ENCODE data around the gene WSCD1.

Gene WSCD1

DNA sequence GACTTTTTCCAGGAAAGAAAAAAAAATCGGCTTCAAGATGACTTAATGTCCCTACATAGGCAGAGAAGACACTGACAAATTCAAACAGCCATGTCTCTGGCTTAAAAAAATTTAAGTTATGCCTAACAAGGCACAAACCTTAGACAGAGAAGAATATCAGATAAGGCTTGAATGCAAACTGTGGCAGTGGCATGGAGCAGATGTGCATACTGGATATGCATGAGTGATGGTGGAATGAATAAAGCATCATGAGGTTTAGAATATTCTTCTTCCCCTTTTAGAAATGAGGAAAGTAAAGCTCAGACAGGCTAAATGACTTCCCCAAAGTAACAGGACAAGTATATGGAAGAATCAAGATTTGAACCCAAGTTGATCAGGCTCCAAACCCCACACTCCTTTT is 23.2 kb upstream of the WSCD1 start:
- Histone ChIP-seq H3K27me3 (ENCODE audit: control insufficient read depth, insufficient read depth, low read length) (no peaks in the 10 kb centered on the region), H3K9me3 (ENCODE audit: control insufficient read depth, low read length) (no peaks in the 10 kb centered on the region), H3K9ac (no peak overlapping the region), H3K4me2 (ENCODE audit: low read length) (no peak overlapping the region), H3K79me2 (no peaks in the 10 kb centered on the region), H3K36me3 (ENCODE audit: control insufficient read depth, insufficient read depth, low read length) (no peaks in the 10 kb centered on the region), H2AFZ (no peak overlapping the region), H3K27ac (no peak overlapping the region), H3K4me3 (ENCODE audit: low read depth, low read length) (no peak overlapping the region), H3K4me1 (no peaks in the 10 kb centered on the region)
- TF ChIP-seq, protein P1, sequence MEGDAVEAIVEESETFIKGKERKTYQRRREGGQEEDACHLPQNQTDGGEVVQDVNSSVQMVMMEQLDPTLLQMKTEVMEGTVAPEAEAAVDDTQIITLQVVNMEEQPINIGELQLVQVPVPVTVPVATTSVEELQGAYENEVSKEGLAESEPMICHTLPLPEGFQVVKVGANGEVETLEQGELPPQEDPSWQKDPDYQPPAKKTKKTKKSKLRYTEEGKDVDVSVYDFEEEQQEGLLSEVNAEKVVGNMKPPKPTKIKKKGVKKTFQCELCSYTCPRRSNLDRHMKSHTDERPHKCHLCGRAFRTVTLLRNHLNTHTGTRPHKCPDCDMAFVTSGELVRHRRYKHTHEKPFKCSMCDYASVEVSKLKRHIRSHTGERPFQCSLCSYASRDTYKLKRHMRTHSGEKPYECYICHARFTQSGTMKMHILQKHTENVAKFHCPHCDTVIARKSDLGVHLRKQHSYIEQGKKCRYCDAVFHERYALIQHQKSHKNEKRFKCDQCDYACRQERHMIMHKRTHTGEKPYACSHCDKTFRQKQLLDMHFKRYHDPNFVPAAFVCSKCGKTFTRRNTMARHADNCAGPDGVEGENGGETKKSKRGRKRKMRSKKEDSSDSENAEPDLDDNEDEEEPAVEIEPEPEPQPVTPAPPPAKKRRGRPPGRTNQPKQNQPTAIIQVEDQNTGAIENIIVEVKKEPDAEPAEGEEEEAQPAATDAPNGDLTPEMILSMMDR (IDR thresholded peaks at IDR 0.05), result no peak

DNA sequence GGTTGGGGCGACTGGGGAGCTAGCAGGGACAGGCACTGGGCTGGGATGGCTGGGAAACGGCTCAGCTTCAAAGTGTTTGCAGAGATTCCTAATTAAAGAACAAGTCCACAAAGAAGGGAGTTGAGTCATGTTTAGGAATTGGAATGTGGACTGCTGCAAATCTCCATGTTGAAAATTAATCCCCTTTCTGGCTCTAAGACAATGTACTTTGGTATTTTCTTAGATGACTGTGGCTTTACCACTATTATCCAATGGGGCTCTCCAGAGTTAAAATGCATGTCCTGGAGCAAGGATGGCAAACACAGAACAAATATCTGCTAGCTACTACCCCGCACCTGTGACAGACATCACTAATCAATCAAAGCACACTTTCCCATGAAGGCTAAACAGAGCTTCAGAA is 22.2 kb upstream of the WSCD1 start:
- H3K9me3 ChIP-seq (ENCODE audit: control insufficient read depth, low read length), result no peaks in the 10 kb centered on the region
- no peak overlapping the region for H3K4me2 ChIP-seq (ENCODE audit: low read length)
- H3K36me3 ChIP-seq (ENCODE audit: control insufficient read depth, insufficient read depth, low read length), result no peaks in the 10 kb centered on the region
- H2AFZ ChIP-seq, result no peak overlapping the region
- TF ChIP-seq, protein P1 (IDR thresholded peaks at IDR 0.05), result no peak
- H3K9ac ChIP-seq, result no peak overlapping the region
- no peaks in the 10 kb centered on the region for H3K27me3 ChIP-seq (ENCODE audit: control insufficient read depth, insufficient read depth, low read length)
- H3K27ac ChIP-seq, result no peak overlapping the region
- H3K79me2 ChIP-seq, result no peaks in the 10 kb centered on the region
- H3K4me3 ChIP-seq (ENCODE audit: low read depth, low read length), result no peak overlapping the region
- no peaks in the 10 kb centered on the region for H3K4me1 ChIP-seq

DNA sequence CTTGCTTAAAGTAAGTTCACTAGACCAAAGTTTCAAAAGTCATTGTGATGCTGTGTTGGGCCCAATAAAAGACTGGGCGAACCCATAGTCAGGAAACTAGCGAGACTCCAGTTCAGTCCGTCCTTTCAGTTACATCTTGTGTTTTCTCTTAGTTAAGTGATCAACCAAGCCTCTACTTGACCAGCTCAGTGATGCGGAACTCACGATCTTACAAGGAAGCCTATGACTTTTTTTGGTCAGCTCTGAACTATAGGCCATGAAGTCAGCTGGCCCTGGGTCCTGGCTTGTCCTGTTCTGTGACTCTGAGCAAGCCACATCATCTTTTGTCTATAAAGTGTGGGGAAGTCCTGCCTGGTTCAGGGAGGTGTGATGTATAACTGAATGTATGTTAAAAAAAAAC is 21.7 kb upstream of the WSCD1 start:
- Histone ChIP-seq H3K36me3 (ENCODE audit: control insufficient read depth, insufficient read depth, low read length) (no peaks in the 10 kb centered on the region), H3K4me2 (ENCODE audit: low read length) (no peak overlapping the region), H3K9ac (no peak overlapping the region), H3K4me1 (no peaks in the 10 kb centered on the region), H3K79me2 (no peaks in the 10 kb centered on the region), H3K27ac (no peak overlapping the region), H3K9me3 (ENCODE audit: control insufficient read depth, low read length) (no peaks in the 10 kb centered on the region), H3K4me3 (ENCODE audit: low read depth, low read length) (no peak overlapping the region), H2AFZ (no peak overlapping the region), H3K27me3 (ENCODE audit: control insufficient read depth, insufficient read depth, low read length) (no peaks in the 10 kb centered on the region)
- TF ChIP-seq, protein P1 (IDR thresholded peaks at IDR 0.05), result no peak

DNA sequence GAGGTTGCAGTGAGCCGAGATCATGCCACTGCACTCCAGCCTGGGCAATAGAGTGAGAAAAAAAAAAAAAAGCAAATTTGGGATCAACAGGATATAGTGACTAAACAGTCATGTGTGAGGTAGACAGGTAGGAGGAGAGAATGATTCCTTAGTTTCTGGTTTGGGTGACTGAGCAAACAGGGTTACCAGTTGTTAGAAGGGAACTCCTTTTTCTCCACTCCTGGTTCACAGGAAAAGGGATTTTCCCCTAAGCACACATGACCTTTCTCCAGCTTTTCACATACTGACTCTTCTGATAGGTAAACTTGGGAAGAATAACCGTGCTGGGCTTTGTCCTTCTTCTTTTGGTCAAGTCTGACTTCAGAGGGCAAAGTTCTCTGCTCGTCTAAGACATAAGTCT is 17.3 kb upstream of the WSCD1 start:
- Histone ChIP-seq H3K4me3 (ENCODE audit: low read depth, low read length) (no peak overlapping the region), H3K79me2 (no peaks in the 10 kb centered on the region), H3K4me2 (ENCODE audit: low read length) (no peak overlapping the region), H3K9me3 (ENCODE audit: control insufficient read depth, low read length) (no peaks in the 10 kb centered on the region), H2AFZ (no peak overlapping the region), H3K9ac (no peak overlapping the region), H3K4me1 (no peaks in the 10 kb centered on the region), H3K27ac (no peak overlapping the region), H3K36me3 (ENCODE audit: control insufficient read depth, insufficient read depth, low read length) (no peaks in the 10 kb centered on the region), H3K27me3 (ENCODE audit: control insufficient read depth, insufficient read depth, low read length) (no peaks in the 10 kb centered on the region)
- TF ChIP-seq, protein P1 (IDR thresholded peaks at IDR 0.05), result no peak

DNA sequence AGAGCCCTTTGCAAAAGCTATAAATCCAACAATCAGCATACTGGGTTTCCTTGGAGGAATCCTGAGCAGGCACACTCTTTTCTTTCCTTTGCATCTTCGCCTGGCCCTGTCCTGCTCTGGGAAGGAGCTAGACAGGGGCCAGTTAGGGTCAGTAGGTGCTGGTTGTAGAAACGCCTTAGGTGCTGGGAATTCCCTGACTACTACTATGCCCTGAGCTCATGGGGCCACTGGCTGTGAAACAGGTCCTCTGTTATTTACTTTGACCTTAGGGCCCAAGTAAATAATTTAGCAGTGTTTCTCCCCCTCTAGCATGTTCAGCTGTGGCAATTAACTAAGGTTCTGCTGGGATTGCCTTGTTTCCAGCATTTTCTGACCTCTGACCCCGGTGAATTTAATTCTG is 15.8 kb upstream of the WSCD1 start:
- Histone ChIP-seq H3K36me3 (ENCODE audit: control insufficient read depth, insufficient read depth, low read length) (no peaks in the 10 kb centered on the region), H3K79me2 (no peaks in the 10 kb centered on the region), H3K4me1 (no peaks in the 10 kb centered on the region), H3K27ac (no peak overlapping the region), H3K4me3 (ENCODE audit: low read depth, low read length) (no peak overlapping the region), H3K4me2 (ENCODE audit: low read length) (no peak overlapping the region), H3K27me3 (ENCODE audit: control insufficient read depth, insufficient read depth, low read length) (no peaks in the 10 kb centered on the region), H2AFZ (no peak overlapping the region), H3K9ac (no peak overlapping the region), H3K9me3 (ENCODE audit: control insufficient read depth, low read length) (no peaks in the 10 kb centered on the region)
- TF ChIP-seq, protein P1 (IDR thresholded peaks at IDR 0.05), result no peak
